Subcutaneous adipose tissue (tissue), 4 donors: ENCODE results near the gene UBE2J1. TPM values are rescaled to one million over a fixed set of nuclear protein-coding genes. Genes with fewer than 3 reads are reported as not detected.

Source experiments
- CTCF ChIP-seq: fragments of 450-650 bp; IDR thresholded peaks from one replicate; pipeline ENCODE4 v1.5.1; 2016; ENCODE audit warnings: low read depth, mild to moderate bottlenecking, control low read depth, antibody characterized with exemption, moderate library complexity
- total RNA-seq, 4 donors: library from RNA; depleted of rRNA; stranded (reverse); fragments of >200 nt; gene quantifications; one replicate each; pipeline ENCODE4 v1.1.0, GENCODE V29; 2016

UBE2J1 gene
- total RNA-seq, 4 donors from 2014 or later: 20.9 to 48.3 (median 27.8) TPM

DNA sequence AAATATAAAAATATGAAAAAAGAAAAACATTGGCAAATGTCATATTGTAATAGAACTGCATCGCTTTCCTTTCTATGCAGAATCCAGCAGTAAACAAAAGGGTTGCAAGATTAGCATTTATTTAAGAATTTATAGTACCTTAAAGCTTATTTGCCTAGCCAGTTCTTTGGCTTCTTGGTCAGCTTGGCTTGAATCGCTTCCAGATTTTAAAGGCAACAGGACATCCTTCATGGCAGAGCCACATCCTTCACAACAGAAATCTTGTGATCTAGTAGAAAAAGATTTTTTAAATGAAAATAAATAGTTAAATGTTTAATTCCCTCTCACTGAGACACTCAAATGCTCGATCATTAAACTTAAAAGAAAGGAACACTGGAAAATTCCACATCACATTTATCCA lies 17.4 kb downstream of the UBE2J1 start:
- no peak for TF ChIP-seq CTCF

DNA sequence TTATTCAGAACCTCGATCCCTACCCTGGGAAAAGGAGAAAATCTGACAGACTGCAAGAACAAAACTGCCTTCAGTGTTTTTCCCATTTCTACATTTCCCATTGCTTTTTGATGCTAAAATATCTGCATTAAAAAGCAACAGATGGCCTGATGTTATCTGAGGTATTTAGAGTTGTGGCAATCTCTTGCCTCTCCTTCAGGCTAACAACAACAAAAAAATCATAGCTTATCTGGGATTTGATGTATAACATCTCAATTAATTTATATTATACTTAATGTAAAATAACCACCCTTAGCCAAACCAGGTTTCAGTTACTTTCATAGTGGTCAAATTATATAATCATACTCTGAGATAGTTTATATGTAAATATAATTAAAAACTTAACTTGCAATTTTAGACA lies 21.6 kb downstream of the UBE2J1 start:
- no peak for TF ChIP-seq CTCF

DNA sequence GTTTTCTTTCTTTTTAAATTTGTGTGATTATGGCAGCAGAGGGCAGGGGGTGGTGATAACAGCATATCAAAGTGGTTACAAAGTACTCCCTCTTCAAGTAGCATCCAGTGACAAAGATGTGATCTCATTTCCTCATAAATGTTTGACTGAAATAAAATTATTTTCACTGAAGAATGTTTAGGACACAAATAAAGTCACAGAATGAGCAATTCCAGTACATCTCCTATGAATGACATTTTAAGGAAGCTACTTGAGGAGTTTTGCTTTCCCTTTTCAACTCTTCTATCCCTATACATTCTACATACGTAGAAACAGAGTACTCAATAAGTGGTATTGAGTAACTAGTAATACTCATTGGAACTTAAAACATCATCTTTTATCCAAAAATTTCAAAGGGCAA lies 23.5 kb downstream of the UBE2J1 start:
- TF ChIP-seq CTCF: no peak

- TF ChIP-seq CTCF: no peak
These were observed 28.2 kb downstream of the UBE2J1 start for GRCh38 chr6:89324304-89324703.

- no peak for TF ChIP-seq CTCF
These were observed 29.0 kb downstream of the UBE2J1 start for GRCh38 chr6:89323511-89323971.

- no peak for TF ChIP-seq CTCF
These were observed 31.2 kb downstream of the UBE2J1 start for GRCh38 chr6:89321131-89321970.

DNA sequence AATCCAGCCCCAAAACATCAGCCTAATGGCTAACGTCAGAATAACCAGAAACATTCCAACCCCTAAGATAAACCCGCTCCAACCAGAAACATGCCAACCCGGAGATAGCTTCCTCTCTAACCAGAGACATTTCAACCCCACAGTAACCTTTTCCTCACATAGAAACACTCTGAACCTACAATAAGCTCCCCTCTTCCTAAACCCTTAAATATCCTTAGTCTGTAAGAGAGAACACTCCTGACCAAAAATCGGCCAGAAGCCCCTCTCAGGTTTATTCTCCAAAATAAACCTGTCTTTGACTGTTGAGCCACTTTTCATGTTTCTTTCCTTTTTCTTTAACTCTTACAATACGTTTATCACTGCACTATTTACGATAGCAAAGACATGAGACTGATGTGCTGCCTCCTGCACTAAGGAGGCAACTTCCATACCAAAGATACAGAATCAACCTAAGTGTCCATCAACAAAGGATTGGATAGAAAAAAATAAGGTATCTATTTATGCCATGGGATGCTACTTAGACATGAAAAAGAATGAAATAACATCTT lies 32.4 kb downstream of the UBE2J1 start:
- no peak for TF ChIP-seq CTCF
